BJ (cell line): Measurements from ENCODE around the gene ALDOC. TPM values are rescaled to one million over a fixed set of nuclear protein-coding genes. Genes with fewer than 3 reads are reported as not detected.

Experiments used
- CTCF ChIA-PET: fragments of 350-600 bp; formaldehyde crosslinking; extraction: SDS; loops from one replicate; lab custom pipeline; 2021; ENCODE audit warnings: antibody characterized with exemption, inconsistent platforms; lab: Yijun Ruan, JAX
- POLR2A ChIA-PET: fragments of 300-600 bp; sonication (Branson Sonifier 250); formaldehyde crosslinking; extraction: SDS; loops from one replicate; lab custom pipeline; 2021; ENCODE audit warnings: antibody characterized with exemption; lab: Charles Lee
- DNase-seq: peaks from one replicate; pipeline ENCODE4 v3.0.0-alpha.2; 2011; ENCODE audit warnings: low read depth
- H3K27me3 ChIP-seq: 2 replicates; pipeline ENCODE4 v1.6.0; 2011; ENCODE audit warnings: low read length; ENCODE audit not compliant: control insufficient read depth, insufficient read depth
- H3K36me3 ChIP-seq: 2 replicates; pipeline ENCODE4 v1.5.1; 2011; ENCODE audit warnings: low read length; ENCODE audit not compliant: control insufficient read depth, insufficient read depth
- H3K4me3 ChIP-seq: 2 replicates; pipeline ENCODE4 v1.5.1; 2011; ENCODE audit warnings: low read depth, mild to moderate bottlenecking, control low read depth, low read length
- polyA plus RNA-seq: library from polyadenylated mRNA; depleted of rRNA; stranded (reverse); fragments of >200 nt; gene quantifications from 2 replicates; pipeline ENCODE4 v1.2.3, GENCODE V29; 2011
- TF ChIP-seq, protein P1 (sequence below): IDR thresholded peaks from 2 replicates; pipeline ENCODE4 v1.5.1; 2011; ENCODE audit warnings: low read depth, mild to moderate bottlenecking, control low read depth, inconsistent platforms, low read length, moderate library complexity; ENCODE audit not compliant: insufficient read depth

Gene ALDOC
- polyA plus RNA-seq, 1 experiment, result 65.4 TPM

DNA sequence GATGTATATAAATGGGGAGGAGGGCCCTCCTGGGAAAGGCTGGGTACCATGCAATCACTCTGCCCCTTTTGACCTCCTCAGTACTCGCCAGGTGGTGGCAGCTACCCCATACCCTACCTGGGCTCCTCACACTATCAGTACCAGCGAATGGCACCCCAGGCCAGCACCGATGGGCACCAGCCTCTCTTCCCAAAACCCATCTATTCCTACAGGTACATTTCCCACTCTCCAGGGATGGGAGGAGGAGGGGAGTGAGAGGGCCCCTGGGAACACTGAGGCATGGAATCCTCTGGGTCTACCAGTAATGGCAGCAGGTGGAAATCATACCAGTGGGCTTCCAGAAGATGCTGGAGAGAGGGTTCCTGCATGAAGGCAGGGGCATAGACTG, 47.7 kb downstream of the ALDOC start:
- POLR2A ChIA-PET, result no interaction called here
- Histone ChIP-seq H3K27me3 (peaks cover 2% of the 10 kb centered on the region; the same call in 1 of the 2 replicates), H3K36me3 (no peaks in the 10 kb centered on the region), H3K4me3 (no peak overlapping the region)
- CTCF ChIA-PET, result interaction anchor here (1.0 to 4.1 kb wide), 3 partner anchors 9 to 35 kb away, joined by 4 to 19 read pairs (median 7); no protein-coding TSS in a partner anchor
- TF ChIP-seq, protein P1, sequence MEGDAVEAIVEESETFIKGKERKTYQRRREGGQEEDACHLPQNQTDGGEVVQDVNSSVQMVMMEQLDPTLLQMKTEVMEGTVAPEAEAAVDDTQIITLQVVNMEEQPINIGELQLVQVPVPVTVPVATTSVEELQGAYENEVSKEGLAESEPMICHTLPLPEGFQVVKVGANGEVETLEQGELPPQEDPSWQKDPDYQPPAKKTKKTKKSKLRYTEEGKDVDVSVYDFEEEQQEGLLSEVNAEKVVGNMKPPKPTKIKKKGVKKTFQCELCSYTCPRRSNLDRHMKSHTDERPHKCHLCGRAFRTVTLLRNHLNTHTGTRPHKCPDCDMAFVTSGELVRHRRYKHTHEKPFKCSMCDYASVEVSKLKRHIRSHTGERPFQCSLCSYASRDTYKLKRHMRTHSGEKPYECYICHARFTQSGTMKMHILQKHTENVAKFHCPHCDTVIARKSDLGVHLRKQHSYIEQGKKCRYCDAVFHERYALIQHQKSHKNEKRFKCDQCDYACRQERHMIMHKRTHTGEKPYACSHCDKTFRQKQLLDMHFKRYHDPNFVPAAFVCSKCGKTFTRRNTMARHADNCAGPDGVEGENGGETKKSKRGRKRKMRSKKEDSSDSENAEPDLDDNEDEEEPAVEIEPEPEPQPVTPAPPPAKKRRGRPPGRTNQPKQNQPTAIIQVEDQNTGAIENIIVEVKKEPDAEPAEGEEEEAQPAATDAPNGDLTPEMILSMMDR, result no peak
- no peak for DNase-seq

DNA sequence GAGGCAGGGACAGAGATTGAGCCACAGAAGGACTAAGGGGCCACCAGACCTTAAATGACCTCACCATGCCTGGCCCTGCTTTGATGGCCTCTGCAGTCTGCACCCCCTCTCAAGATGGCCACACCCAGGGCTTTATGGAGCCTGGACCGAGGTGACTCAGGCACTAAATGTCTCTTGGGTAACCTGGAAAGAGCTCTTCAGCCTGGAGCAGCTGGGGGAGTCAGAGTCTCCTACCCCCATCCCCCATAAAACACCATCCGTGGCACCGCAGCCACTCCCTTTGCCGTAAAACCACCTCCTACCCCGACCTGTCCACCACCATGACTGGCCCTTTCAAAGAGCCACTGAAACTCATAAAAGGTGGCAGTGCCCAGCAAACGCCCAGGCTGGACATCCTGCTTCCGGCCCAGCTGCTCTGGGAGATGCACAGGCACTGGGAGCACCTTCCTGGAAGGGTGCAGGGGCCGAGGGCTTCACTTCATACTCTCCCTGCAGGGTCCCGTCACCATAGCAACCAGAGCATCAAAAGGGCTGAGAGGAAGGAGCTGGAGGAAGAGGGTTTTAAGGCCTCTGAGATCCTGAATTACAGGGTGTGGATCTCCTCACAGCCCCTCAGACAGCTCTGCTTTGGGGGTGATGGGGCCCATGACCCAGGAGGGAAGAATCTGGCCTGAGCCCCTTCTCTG, 48.2 kb downstream of the ALDOC start:
- DNase-seq, result no peak
- TF ChIP-seq, protein P1, result no peak
- POLR2A ChIA-PET, result no interaction called here
- Histone ChIP-seq H3K36me3 (no peaks in the 10 kb centered on the region), H3K27me3 (peaks cover 2% of the 10 kb centered on the region; the same call in 1 of the 2 replicates), H3K4me3 (no peak overlapping the region)
- CTCF ChIA-PET, result interaction anchor here (1.0 to 4.1 kb wide), 3 partner anchors 9 to 34 kb away, joined by 4 to 19 read pairs (median 7); no protein-coding TSS in a partner anchor

DNA sequence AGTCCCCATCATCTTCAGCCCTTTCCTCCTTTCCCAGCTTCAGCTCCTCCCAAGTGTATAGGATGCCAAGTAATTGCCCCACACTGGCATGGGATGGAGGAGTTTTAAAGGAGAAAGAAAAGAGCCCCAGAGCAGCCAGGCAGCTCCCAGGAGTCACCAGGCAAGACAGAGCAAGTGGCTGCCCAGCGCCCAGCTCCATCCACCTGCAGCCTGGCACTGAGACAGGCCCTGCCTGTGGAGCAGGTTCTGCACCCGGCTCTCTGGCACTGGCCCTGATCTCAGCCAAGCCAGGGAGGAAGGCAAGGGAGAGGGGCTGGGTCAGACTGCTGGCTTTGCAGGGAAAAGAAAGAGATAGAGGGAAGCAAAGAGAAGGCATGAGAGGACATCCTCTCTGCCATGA, 48.8 kb downstream of the ALDOC start:
- H3K27me3 ChIP-seq, result peaks cover 2% of the 10 kb centered on the region; the same call in 1 of the 2 replicates
- DNase-seq, result no peak
- CTCF ChIA-PET, result interaction anchor here (0.8 to 4.1 kb wide), 3 partner anchors 12 to 34 kb away, joined by 3 to 19 read pairs (median 4); no protein-coding TSS in a partner anchor
- H3K4me3 ChIP-seq, result no peak overlapping the region
- no peaks in the 10 kb centered on the region for H3K36me3 ChIP-seq
- POLR2A ChIA-PET, result no interaction called here
- TF ChIP-seq, protein P1, result no peak

DNA sequence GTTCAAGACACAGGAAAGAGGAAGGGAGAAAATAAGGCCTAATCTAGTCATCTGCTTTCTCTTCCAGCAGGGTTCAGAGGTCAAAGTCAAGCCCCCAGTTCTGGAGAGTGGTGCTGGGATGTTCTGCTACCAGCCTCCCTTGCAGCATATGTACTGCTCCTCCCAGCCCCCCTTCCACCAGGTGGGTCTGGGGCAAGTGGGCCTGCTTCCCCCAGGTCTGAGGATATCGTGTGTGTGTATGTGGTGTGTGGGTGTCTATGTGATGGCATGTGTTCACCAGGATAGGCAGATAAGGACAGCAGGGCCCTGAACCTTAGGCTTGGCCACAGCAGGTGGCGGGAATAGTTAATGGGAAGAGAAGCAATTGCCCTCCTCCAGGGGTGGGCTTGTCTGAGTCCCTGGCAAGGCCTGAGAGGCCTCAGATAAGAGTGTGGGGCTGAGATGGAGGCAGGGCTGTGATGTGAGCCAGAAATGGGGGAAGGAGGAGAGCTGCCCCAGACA, 49.5 kb downstream of the ALDOC start:
- Histone ChIP-seq H3K36me3 (no peaks in the 10 kb centered on the region), H3K4me3 (no peak overlapping the region), H3K27me3 (peaks cover 2% of the 10 kb centered on the region; the same call in 1 of the 2 replicates)
- ChIA-PET CTCF (interaction anchor here (0.8 to 4.1 kb wide), 4 partner anchors 13 to 117 kb away, joined by 3 to 19 read pairs (median 3); no protein-coding TSS in a partner anchor), POLR2A (no interaction called here)
- TF ChIP-seq, protein P1, result no peak
- DNase-seq, result no peak

DNA sequence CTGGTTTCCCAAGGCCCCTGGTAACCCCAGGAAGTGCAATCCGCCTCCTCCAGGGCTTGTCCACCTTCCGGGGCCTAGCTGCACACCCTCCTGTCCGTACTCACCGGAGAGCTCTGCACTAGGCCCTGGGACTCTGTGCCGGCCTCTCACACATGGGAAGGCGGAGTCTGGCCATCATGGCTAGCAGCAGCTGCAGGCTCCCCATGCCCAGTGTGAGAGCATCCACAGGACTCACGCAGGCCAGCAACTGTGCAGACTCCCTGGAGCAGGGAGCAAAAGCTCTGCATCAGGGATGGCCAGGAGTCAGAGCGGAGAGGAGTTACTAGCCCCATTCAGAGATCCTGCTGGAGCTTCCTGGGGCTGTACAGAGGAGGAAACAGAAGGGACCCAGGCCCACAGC, 50.3 kb downstream of the ALDOC start:
- ChIA-PET CTCF (interaction anchor here (0.9 to 4.1 kb wide), 4 partner anchors 14 to 118 kb away, joined by 3 to 19 read pairs (median 3); no protein-coding TSS in a partner anchor), POLR2A (no interaction called here)
- TF ChIP-seq, protein P1, result no peak
- Histone ChIP-seq H3K4me3 (no peak overlapping the region), H3K27me3 (peaks cover 6% of the 10 kb centered on the region), H3K36me3 (no peaks in the 10 kb centered on the region)
- no peak for DNase-seq
